Measurements from ENCODE around the gene MZB1.
"Not testable (repeated sequence)": the region's sequence is repeated elsewhere in the genome, so short reads cannot be mapped to it uniquely, and the experiment has no call there.

The MZB1 gene

GRCh38 chr5:139361835-139362429 lies 27.8 kb downstream of the MZB1 start:
- H3K4me3 ChIP-seq (replicated peaks in 1 of 2; ENCODE audit: low read depth in 2 of 2, low read length in 2 of 2) = no peak overlapping the region
- no peak for TF ChIP-seq CTCF (IDR thresholded peaks at IDR 0.05; ENCODE audit: low read depth, low read length)

GRCh38 chr5:139360384-139360783 lies 29.3 kb downstream of the MZB1 start:
- no peak for TF ChIP-seq CTCF (IDR thresholded peaks at IDR 0.05; ENCODE audit: low read depth, low read length)
- no peak for DNase-seq (ENCODE audit: low read depth in 2 of 2)
- no peak overlapping the region for H3K4me3 ChIP-seq (replicated peaks in 1 of 2; ENCODE audit: low read depth in 2 of 2, low read length in 2 of 2)

More at GRCh38 chr5:139361835-139362429, 27.8 kb downstream of the MZB1 start:
- no peak for DNase-seq (ENCODE audit: low read depth in 2 of 2)

DNA sequence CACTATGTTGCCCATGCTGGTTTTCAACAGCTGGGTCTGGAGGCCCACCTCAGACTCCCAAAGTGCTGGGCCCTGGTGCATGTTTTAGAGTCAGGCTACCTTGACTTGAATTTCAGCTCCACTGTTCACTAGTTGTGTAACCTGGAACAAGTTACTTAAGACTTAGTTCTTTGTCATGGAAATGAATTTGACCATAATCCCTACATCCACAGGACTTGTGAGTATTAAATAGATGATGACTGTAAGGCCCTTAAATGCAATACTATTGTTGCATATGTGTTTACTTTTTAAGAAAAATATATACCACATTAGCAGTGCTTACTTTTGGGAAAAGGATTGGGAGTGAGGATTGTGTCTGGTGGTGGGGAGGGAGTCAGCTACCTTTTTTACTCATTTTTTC lies 31.6 kb downstream of the MZB1 start:
- no peak for TF ChIP-seq CTCF (IDR thresholded peaks at IDR 0.05; ENCODE audit: low read depth, low read length)

DNA sequence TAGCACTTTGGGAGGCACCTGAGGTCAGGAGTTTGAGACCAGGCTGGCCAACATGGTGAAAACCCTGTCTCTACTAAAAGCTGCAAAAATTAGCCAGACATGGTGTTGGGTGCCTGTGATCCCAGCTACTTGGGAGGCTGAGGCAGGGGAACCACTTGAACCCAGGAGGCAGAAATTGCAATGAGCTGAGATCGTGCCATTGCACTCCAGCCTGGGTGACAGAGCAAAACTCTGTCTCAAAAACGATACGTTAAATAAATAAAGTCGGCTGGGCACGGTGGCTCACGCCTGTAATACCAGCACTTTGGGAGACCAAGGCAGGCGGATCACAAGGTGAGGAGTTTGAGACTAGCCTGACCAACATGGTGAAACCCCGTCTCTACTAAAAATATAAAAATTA lies 33.8 kb downstream of the MZB1 start:
- not testable (repeated sequence) for DNase-seq (ENCODE audit: low read depth in 2 of 2); H3K4me3 ChIP-seq (replicated peaks in 1 of 2; ENCODE audit: low read depth in 2 of 2, low read length in 2 of 2)

More for the DNA sequence above, 31.6 kb downstream of the MZB1 start:
- DNase-seq (ENCODE audit: low read depth in 2 of 2) = no peak
- no peak overlapping the region for H3K4me3 ChIP-seq (replicated peaks in 1 of 2; ENCODE audit: low read depth in 2 of 2, low read length in 2 of 2)

DNA sequence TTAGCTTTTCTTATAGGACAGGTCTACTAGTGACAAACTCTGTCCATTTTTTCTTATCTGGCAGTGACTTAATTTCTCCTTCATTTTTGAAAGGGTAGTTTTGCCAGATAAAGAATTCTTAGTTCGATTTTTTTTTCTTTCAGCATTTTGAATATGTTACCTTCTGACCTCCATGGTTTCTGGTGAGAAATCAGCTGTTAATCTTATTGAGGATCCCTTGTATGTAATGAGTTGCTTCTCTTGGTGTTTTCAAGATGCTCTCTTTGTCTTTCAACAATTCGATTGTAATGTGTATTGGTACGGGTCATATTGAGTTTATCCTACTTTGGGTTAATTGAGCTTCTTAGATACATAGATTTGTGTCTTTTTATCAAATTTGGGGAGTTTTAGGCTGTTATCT lies 35.5 kb downstream of the MZB1 start:
- DNase-seq (ENCODE audit: low read depth in 2 of 2) = no peak
- no peak overlapping the region for H3K4me3 ChIP-seq (replicated peaks in 1 of 2; ENCODE audit: low read depth in 2 of 2, low read length in 2 of 2)
- TF ChIP-seq CTCF (IDR thresholded peaks at IDR 0.05; ENCODE audit: low read depth, low read length) = no peak

GRCh38 chr5:139347863-139348262 lies 41.9 kb downstream of the MZB1 start:
- H3K4me3 ChIP-seq (replicated peaks in 1 of 2; ENCODE audit: low read depth in 2 of 2, low read length in 2 of 2); DNase-seq (ENCODE audit: low read depth in 2 of 2): not testable (repeated sequence)

GRCh38 chr5:139345442-139345841 lies 44.3 kb downstream of the MZB1 start:
- DNase-seq (ENCODE audit: low read depth in 2 of 2); H3K4me3 ChIP-seq (replicated peaks in 1 of 2; ENCODE audit: low read depth in 2 of 2, low read length in 2 of 2): not testable (repeated sequence)

GRCh38 chr5:139344177-139344576 lies 45.5 kb downstream of the MZB1 start:
- DNase-seq (ENCODE audit: low read depth in 2 of 2) = no peak
- no peak for TF ChIP-seq CTCF (IDR thresholded peaks at IDR 0.05; ENCODE audit: low read depth, low read length)
- H3K4me3 ChIP-seq (replicated peaks in 1 of 2; ENCODE audit: low read depth in 2 of 2, low read length in 2 of 2) = no peak overlapping the region

Measured in cardiac fibroblast (primary cell).